Right hindlimb (tissue), 1 donor: ENCODE results near the gene DNAH3.

Source experiments
- DNase-seq: peaks from one replicate; pipeline ENCODE4 v3.0.0-alpha.2; 2018

The DNAH3 gene

GRCh38 chr16:20900299-20901067, 250.2 kb downstream of the DNAH3 start, which contains the start of the genes DCUN1D3 and LYRM1:
Gene DCUN1D3, minus strand, starts transcription at chr16:20900358. Its CDS starts 37,820 bp downstream, at chr16:20862538.
Gene LYRM1, plus strand, starts transcription at chr16:20900771. Its CDS starts 14,785 bp downstream, at chr16:20915556.
- DNase-seq: peak; percentile 98

GRCh38 chr16:20899477-20900298, 251.0 kb downstream of the DNAH3 start:
- DNase-seq: no peak

- no peak for DNase-seq
Measured at GRCh38 chr16:20899071-20899470, 251.6 kb downstream of the DNAH3 start.

GRCh38 chr16:20897922-20898321, 252.7 kb downstream of the DNAH3 start:
- no peak for DNase-seq

GRCh38 chr16:20897253-20897897, 253.3 kb downstream of the DNAH3 start:
- no peak for DNase-seq

GRCh38 chr16:20894388-20894787, 256.3 kb downstream of the DNAH3 start:
- no peak for DNase-seq

- no peak for DNase-seq
Measured at GRCh38 chr16:20889625-20890275, 260.9 kb downstream of the DNAH3 start.

GRCh38 chr16:20887207-20887606, 263.4 kb downstream of the DNAH3 start:
- no peak for DNase-seq

- no peak for DNase-seq
Measured at GRCh38 chr16:20886320-20886719, 264.3 kb downstream of the DNAH3 start.

GRCh38 chr16:20884240-20884556, 266.4 kb downstream of the DNAH3 start:
- DNase-seq: no peak

- no peak for DNase-seq
Measured at GRCh38 chr16:20883554-20884239, 266.9 kb downstream of the DNAH3 start.
